HL-60 (cell line): ENCODE data around the gene JAML.
A peak's percentile ranks its signal among the peaks of the same experiment; 100 is the strongest.

Experiments used
- CTCF ChIP-seq: IDR thresholded peaks from one replicate; pipeline ENCODE4 v1.5.1; 2011; ENCODE audit warnings: low read length, control low read depth, inconsistent platforms; ENCODE audit not compliant: insufficient read depth
- REST ChIP-seq: IDR thresholded peaks from 2 replicates; pipeline ENCODE4 v1.6.1; 2012; ENCODE audit warnings: low read depth; ENCODE audit not compliant: insufficient replicate concordance

GRCh38 chr11:118198370-118198769, 26.4 kb downstream of the JAML start:
- TF ChIP-seq REST (no peak), CTCF (peak; percentile 84)
